HEK293 (cell line): ENCODE results near the gene FRZB.

Source experiments
- CTCF ChIA-PET: fragments of 350-600 bp; formaldehyde crosslinking; extraction: SDS; loops from one replicate; lab custom pipeline; 2021; ENCODE audit warnings: antibody characterized with exemption; lab: Yijun Ruan, JAX
- POLR2A ChIA-PET: fragments of 300-600 bp; formaldehyde crosslinking; extraction: SDS; loops from one replicate; lab custom pipeline; 2020; ENCODE audit warnings: antibody characterized with exemption, inconsistent platforms; lab: Yijun Ruan, JAX
- H3K27ac ChIP-seq: fragments of 200-500 bp; sonication (Bioruptor generic); 2 replicates; pipeline ENCODE4 v1.5.1; 2014; ENCODE audit warnings: low read depth, low read length, control low read depth, inconsistent platforms; ENCODE audit errors: extremely low read depth
- H3K36me3 ChIP-seq, 2 experiments: fragments of 200-500 bp in 1 of 2; sonication (Bioruptor generic) in 1 of 2; 1 replicate in 1 of 2; 2 replicates in 1 of 2; pipeline ENCODE4 v1.5.1; 2014 to 2017; ENCODE audit warnings: inconsistent platforms in 2 of 2, low read length in 2 of 2; ENCODE audit not compliant: control insufficient read depth in 2 of 2, insufficient read depth in 1 of 2
- H3K4me1 ChIP-seq: fragments of 200-500 bp; sonication (Bioruptor generic); 2 replicates; pipeline ENCODE4 v1.5.1; 2014; ENCODE audit warnings: mild to moderate bottlenecking, low read length, inconsistent platforms; ENCODE audit not compliant: control insufficient read depth, insufficient read depth
- H3K4me3 ChIP-seq: 2 replicates; pipeline ENCODE4 v1.5.1; 2011; ENCODE audit warnings: low read depth, mild to moderate bottlenecking, control low read depth, low read length, moderate library complexity
- H3K9me3 ChIP-seq: fragments of 200-500 bp; sonication (Bioruptor generic); 2 replicates; pipeline ENCODE4 v1.5.1; 2014; ENCODE audit warnings: low read depth, low read length, inconsistent platforms; ENCODE audit not compliant: control insufficient read depth, insufficient read depth
- GFI1B ChIP-seq: fragments of 450-650 bp; formaldehyde crosslinking; IDR thresholded peaks from 2 replicates; pipeline ENCODE4 v1.5.1; 2016; ENCODE audit warnings: missing biosample characterization, missing genetic modification characterization
- SCRT1 ChIP-seq: fragments of 450-650 bp; formaldehyde crosslinking; IDR thresholded peaks from 2 replicates; pipeline ENCODE4 v1.5.1; 2016; ENCODE audit warnings: missing biosample characterization, missing genetic modification characterization, borderline replicate concordance
- SCRT2 ChIP-seq: fragments of 450-650 bp; formaldehyde crosslinking; IDR thresholded peaks from 2 replicates; pipeline ENCODE4 v1.5.1; 2016; ENCODE audit warnings: missing biosample characterization, missing genetic modification characterization
- YY1 ChIP-seq: fragments of 450-650 bp; formaldehyde crosslinking; IDR thresholded peaks from 2 replicates; pipeline ENCODE4 v1.5.1; 2018; ENCODE audit warnings: missing biosample characterization, missing genetic modification characterization
- ZFHX2 ChIP-seq: fragments of 450-650 bp; formaldehyde crosslinking; conservative IDR thresholded peaks from 2 replicates; pipeline ENCODE4 v1.5.1; 2016; ENCODE audit warnings: missing biosample characterization, missing genetic modification characterization
- ZNF16 ChIP-seq: fragments of 450-650 bp; formaldehyde crosslinking; IDR thresholded peaks from 2 replicates; pipeline ENCODE4 v1.5.1; 2016; ENCODE audit warnings: low read depth, missing biosample characterization, missing genetic modification characterization
- ZNF175 ChIP-seq: fragments of 450-650 bp; formaldehyde crosslinking; IDR thresholded peaks from 2 replicates; pipeline ENCODE4 v1.5.1; 2016; ENCODE audit warnings: missing biosample characterization, missing genetic modification characterization
- ZNF248 ChIP-seq: fragments of 450-650 bp; formaldehyde crosslinking; IDR thresholded peaks from 2 replicates; pipeline ENCODE4 v1.5.1; 2017; ENCODE audit warnings: missing biosample characterization, missing genetic modification characterization
- ZNF544 ChIP-seq: fragments of 450-650 bp; formaldehyde crosslinking; IDR thresholded peaks from 2 replicates; pipeline ENCODE4 v1.5.0; 2017; ENCODE audit warnings: missing biosample characterization, missing genetic modification characterization
- ZNF585B ChIP-seq: fragments of 450-650 bp; formaldehyde crosslinking; IDR thresholded peaks from 2 replicates; pipeline ENCODE4 v1.5.1; 2016; ENCODE audit warnings: missing biosample characterization, missing genetic modification characterization
- ZNF664 ChIP-seq: fragments of 450-650 bp; formaldehyde crosslinking; IDR thresholded peaks from 2 replicates; pipeline ENCODE4 v1.5.1; 2016; ENCODE audit warnings: missing biosample characterization, missing genetic modification characterization
- ZNF704 ChIP-seq: fragments of 450-650 bp; formaldehyde crosslinking; IDR thresholded peaks from 2 replicates; pipeline ENCODE4 v1.5.1; 2016; ENCODE audit warnings: missing biosample characterization, missing genetic modification characterization
- TF ChIP-seq, protein P1 (sequence below): fragments of 450-650 bp; formaldehyde crosslinking; IDR thresholded peaks from 2 replicates; pipeline ENCODE4 v1.5.1; 2016; ENCODE audit warnings: missing biosample characterization, missing genetic modification characterization
- TF ChIP-seq, protein P2 (sequence below): fragments of 450-650 bp; IDR thresholded peaks from 2 replicates; pipeline ENCODE4 v1.5.1; 2018; ENCODE audit warnings: missing biosample characterization, mild to moderate bottlenecking, missing genetic modification characterization
- TF ChIP-seq, protein P3 (sequence below): fragments of 450-650 bp; formaldehyde crosslinking; IDR thresholded peaks from 2 replicates; pipeline ENCODE4 v1.5.1; 2016; ENCODE audit warnings: missing biosample characterization, missing genetic modification characterization, borderline replicate concordance
- TF ChIP-seq, protein P4 (sequence below): fragments of 450-650 bp; formaldehyde crosslinking; IDR thresholded peaks from 2 replicates; pipeline ENCODE4 v1.5.1; 2017; ENCODE audit warnings: missing biosample characterization, mild to moderate bottlenecking, missing genetic modification characterization, moderate library complexity

The FRZB gene

DNA sequence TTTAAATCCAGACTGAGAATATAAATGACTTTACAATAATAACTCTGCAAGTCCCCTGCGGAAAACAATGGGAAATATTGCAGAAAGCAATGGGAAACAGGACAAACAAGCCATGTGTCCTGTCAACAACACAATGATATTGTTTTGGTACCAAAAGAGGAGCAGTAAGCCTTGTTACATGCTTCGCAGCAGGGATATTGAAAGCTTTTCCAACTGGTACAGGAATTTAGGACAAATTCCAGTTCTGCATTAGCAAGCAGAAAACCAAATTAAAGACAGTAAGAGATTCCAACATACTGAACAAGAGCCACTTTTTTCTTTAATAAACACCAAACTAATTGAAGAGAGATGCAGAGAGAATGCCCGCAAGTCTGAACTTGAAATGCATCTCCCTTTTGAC, 30.0 kb downstream of the FRZB start:
- H3K36me3 ChIP-seq, result no peaks in the 10 kb centered on the region
- no peaks in the 10 kb centered on the region for H3K9me3 ChIP-seq
- H3K4me1 ChIP-seq, result 0 out of 2 replicates have a peak, but pooled peaks cover 2% of the 10 kb centered on the region
- no peak overlapping the region for H3K27ac ChIP-seq
- CTCF ChIA-PET, result no interaction called here
- POLR2A ChIA-PET, result no interaction called here
- H3K4me3 ChIP-seq, result no peak overlapping the region
- TF ChIP-seq GFI1B (tag by site-specific recombination), result no peak
- TF ChIP-seq SCRT1, result no peak
- no peak for TF ChIP-seq ZNF704 (tag by site-specific recombination)
- no peak for TF ChIP-seq ZNF664

GRCh38 chr2:182834293-182834692, 32.1 kb downstream of the FRZB start:
- no peak overlapping the region for H3K4me3 ChIP-seq
- TF ChIP-seq, protein P1, sequence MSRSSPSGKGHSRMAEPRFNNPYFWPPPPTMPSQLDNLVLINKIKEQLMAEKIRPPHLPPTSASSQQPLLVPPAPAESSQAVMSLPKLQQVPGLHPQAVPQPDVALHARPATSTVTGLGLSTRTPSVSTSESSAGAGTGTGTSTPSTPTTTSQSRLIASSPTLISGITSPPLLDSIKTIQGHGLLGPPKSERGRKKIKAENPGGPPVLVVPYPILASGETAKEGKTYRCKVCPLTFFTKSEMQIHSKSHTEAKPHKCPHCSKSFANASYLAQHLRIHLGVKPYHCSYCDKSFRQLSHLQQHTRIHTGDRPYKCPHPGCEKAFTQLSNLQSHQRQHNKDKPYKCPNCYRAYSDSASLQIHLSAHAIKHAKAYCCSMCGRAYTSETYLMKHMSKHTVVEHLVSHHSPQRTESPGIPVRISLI (tag by site-specific recombination), result no peak
- TF ChIP-seq ZNF175, result no peak
- TF ChIP-seq, all 188 proteins: peak for 0
- CTCF ChIA-PET, result no interaction called here
- 0 out of 2 replicates have a peak, but pooled peaks cover 2% of the 10 kb centered on the region for H3K4me1 ChIP-seq
- H3K9me3 ChIP-seq, result no peaks in the 10 kb centered on the region
- H3K36me3 ChIP-seq, result no peaks in the 10 kb centered on the region
- no peak overlapping the region for H3K27ac ChIP-seq
- POLR2A ChIA-PET, result no interaction called here

DNA sequence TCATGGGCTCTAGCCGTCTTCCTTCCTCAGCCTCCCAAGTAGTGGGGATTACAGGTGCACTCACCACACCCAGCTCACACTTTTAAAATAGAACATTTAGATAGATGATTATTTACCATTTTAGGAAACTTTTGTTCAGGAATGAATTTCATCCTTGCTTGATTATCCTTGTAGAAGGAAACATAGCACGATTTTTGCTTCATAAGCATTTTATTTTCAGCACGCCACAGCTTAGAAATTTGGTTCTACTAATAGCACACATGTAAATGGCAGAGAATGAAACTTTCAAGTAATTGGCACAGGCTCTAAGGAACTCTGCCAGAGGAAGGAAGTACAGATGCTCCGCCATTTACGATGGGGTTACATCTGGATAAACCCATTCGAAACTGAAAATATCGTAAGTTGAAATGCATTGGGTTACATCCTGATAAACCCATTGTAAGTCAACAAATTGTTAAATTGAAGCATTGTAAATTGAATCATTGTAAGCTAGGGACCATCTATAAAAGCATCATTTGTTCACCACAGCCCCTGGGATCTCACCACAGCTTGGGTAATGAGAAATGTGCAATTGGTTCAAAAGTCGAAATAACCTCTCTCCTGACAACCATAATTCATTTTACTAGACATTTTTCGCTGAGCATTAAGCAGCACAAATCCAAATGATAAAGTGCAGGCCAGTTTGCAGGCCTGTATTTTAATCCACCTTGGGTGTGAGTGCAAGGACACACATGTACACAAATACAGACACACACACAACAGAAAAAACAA, 33.2 kb downstream of the FRZB start:
- no peak overlapping the region for H3K27ac ChIP-seq
- TF ChIP-seq ZNF585B (tag by site-specific recombination) (0 out of 2 replicates have a peak, but pooled peaks have one; percentile 9), ZFHX2 (tag by site-specific recombination) (no peak)
- CTCF ChIA-PET, result no interaction called here
- POLR2A ChIA-PET, result no interaction called here
- H3K36me3 ChIP-seq, result no peaks in the 10 kb centered on the region
- H3K4me1 ChIP-seq, result 0 out of 2 replicates have a peak, but pooled peaks cover 2% of the 10 kb centered on the region
- H3K9me3 ChIP-seq, result no peaks in the 10 kb centered on the region
- no peak overlapping the region for H3K4me3 ChIP-seq

DNA sequence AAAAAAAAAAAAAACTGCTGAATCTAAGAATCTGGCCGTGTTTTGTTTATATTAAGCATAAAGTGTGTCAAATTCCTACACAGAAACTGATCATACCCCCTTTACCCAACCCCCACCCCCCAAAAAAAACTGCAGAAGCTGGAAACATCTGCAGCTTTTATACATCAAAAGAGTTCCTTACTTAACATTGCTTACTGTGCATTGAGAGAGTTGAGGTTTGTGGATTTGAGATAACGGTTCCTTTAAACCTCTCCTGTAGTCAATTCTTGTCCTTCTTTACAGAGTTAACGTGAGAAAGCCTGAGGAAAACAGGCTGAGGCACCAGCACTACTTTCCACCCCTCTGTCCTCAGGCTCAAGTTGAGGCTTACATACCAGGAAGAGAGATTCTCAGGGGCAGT, 34.5 kb downstream of the FRZB start:
- H3K36me3 ChIP-seq, result no peaks in the 10 kb centered on the region
- 0 out of 2 replicates have a peak, but pooled peaks cover under 1% of the 10 kb centered on the region for H3K4me1 ChIP-seq
- no peak overlapping the region for H3K4me3 ChIP-seq
- ChIA-PET POLR2A (no interaction called here), CTCF (no interaction called here)
- no peak overlapping the region for H3K27ac ChIP-seq
- no peaks in the 10 kb centered on the region for H3K9me3 ChIP-seq
- TF ChIP-seq, protein P2, sequence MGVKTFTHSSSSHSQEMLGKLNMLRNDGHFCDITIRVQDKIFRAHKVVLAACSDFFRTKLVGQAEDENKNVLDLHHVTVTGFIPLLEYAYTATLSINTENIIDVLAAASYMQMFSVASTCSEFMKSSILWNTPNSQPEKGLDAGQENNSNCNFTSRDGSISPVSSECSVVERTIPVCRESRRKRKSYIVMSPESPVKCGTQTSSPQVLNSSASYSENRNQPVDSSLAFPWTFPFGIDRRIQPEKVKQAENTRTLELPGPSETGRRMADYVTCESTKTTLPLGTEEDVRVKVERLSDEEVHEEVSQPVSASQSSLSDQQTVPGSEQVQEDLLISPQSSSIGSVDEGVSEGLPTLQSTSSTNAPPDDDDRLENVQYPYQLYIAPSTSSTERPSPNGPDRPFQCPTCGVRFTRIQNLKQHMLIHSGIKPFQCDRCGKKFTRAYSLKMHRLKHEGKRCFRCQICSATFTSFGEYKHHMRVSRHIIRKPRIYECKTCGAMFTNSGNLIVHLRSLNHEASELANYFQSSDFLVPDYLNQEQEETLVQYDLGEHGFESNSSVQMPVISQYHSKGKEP (tag by site-specific recombination), result no peak
- TF ChIP-seq YY1 (no peak), SCRT2 (tag by site-specific recombination) (no peak), ZNF16 (tag by site-specific recombination) (no peak), ZNF248 (tag by site-specific recombination) (no peak), ZNF544 (tag by site-specific recombination) (no peak)
- TF ChIP-seq, protein P3, sequence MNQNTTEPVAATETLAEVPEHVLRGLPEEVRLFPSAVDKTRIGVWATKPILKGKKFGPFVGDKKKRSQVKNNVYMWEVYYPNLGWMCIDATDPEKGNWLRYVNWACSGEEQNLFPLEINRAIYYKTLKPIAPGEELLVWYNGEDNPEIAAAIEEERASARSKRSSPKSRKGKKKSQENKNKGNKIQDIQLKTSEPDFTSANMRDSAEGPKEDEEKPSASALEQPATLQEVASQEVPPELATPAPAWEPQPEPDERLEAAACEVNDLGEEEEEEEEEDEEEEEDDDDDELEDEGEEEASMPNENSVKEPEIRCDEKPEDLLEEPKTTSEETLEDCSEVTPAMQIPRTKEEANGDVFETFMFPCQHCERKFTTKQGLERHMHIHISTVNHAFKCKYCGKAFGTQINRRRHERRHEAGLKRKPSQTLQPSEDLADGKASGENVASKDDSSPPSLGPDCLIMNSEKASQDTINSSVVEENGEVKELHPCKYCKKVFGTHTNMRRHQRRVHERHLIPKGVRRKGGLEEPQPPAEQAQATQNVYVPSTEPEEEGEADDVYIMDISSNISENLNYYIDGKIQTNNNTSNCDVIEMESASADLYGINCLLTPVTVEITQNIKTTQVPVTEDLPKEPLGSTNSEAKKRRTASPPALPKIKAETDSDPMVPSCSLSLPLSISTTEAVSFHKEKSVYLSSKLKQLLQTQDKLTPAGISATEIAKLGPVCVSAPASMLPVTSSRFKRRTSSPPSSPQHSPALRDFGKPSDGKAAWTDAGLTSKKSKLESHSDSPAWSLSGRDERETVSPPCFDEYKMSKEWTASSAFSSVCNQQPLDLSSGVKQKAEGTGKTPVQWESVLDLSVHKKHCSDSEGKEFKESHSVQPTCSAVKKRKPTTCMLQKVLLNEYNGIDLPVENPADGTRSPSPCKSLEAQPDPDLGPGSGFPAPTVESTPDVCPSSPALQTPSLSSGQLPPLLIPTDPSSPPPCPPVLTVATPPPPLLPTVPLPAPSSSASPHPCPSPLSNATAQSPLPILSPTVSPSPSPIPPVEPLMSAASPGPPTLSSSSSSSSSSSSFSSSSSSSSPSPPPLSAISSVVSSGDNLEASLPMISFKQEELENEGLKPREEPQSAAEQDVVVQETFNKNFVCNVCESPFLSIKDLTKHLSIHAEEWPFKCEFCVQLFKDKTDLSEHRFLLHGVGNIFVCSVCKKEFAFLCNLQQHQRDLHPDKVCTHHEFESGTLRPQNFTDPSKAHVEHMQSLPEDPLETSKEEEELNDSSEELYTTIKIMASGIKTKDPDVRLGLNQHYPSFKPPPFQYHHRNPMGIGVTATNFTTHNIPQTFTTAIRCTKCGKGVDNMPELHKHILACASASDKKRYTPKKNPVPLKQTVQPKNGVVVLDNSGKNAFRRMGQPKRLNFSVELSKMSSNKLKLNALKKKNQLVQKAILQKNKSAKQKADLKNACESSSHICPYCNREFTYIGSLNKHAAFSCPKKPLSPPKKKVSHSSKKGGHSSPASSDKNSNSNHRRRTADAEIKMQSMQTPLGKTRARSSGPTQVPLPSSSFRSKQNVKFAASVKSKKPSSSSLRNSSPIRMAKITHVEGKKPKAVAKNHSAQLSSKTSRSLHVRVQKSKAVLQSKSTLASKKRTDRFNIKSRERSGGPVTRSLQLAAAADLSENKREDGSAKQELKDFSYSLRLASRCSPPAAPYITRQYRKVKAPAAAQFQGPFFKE (tag by site-specific recombination), result no peak
- TF ChIP-seq, protein P4, sequence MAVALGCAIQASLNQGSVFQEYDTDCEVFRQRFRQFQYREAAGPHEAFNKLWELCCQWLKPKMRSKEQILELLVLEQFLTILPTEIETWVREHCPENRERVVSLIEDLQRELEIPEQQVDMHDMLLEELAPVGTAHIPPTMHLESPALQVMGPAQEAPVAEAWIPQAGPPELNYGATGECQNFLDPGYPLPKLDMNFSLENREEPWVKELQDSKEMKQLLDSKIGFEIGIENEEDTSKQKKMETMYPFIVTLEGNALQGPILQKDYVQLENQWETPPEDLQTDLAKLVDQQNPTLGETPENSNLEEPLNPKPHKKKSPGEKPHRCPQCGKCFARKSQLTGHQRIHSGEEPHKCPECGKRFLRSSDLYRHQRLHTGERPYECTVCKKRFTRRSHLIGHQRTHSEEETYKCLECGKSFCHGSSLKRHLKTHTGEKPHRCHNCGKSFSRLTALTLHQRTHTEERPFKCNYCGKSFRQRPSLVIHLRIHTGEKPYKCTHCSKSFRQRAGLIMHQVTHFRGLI, result no peak
